ENCODE results near the gene PLEKHA3. TPM values are rescaled to one million over a fixed set of nuclear protein-coding genes. Genes with fewer than 3 reads are reported as not detected.

Gene PLEKHA3
- total and polyA plus RNA-seq, 9 of the 15 experiments (the other 6 are each of a cell fraction or from before 2014, with no cell fraction given): 2.3 to 23.4 (median 10.5) TPM

DNA sequence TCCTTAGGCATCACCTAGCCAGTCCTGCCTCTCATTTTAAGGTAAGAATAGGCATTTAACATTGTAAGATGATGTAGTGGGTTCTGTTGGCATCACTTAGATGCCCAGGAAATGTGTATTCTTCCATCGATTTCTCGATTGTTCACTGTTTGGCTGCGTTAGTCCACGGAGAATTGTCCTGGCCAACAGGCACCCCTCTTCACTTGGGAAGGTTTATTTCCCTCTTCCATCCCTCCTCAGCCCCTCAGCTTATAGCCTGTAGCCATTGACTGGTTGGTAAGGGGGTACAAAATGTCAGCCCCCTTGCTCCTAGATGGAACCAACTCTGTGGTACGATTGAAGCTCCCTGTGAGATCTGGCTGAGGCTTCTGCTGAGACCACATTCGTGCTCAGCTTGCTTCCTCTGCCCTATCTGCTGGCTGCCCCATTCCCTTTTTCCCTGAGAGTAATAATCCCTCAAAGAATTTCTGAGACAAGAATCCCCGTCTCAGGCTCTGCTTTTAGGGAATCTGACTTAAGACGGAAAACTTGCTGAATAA, 43.4 kb downstream of the PLEKHA3 start (continued):
- no peak for TF ChIP-seq PHTF2 (CRISPR knock-in tag; IDR thresholded peaks at IDR 0.05)
- TF ChIP-seq, protein P1, sequence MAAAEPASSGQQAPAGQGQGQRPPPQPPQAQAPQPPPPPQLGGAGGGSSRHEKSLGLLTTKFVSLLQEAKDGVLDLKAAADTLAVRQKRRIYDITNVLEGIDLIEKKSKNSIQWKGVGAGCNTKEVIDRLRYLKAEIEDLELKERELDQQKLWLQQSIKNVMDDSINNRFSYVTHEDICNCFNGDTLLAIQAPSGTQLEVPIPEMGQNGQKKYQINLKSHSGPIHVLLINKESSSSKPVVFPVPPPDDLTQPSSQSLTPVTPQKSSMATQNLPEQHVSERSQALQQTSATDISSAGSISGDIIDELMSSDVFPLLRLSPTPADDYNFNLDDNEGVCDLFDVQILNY (CRISPR knock-in tag; IDR thresholded peaks at IDR 0.05): 0 out of 2 replicates have a peak, but pooled peaks have one; percentile 60
- TF ChIP-seq, protein P2, sequence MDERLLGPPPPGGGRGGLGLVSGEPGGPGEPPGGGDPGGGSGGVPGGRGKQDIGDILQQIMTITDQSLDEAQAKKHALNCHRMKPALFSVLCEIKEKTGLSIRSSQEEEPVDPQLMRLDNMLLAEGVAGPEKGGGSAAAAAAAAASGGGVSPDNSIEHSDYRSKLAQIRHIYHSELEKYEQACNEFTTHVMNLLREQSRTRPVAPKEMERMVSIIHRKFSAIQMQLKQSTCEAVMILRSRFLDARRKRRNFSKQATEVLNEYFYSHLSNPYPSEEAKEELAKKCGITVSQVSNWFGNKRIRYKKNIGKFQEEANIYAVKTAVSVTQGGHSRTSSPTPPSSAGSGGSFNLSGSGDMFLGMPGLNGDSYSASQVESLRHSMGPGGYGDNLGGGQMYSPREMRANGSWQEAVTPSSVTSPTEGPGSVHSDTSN (CRISPR knock-in tag; IDR thresholded peaks at IDR 0.05; ENCODE audit: low read depth): no peak
- TF ChIP-seq, protein P2 (tag; conservative IDR thresholded peaks at IDR 0.05; ENCODE audit: low read depth): no peak
- TF ChIP-seq, protein P3, sequence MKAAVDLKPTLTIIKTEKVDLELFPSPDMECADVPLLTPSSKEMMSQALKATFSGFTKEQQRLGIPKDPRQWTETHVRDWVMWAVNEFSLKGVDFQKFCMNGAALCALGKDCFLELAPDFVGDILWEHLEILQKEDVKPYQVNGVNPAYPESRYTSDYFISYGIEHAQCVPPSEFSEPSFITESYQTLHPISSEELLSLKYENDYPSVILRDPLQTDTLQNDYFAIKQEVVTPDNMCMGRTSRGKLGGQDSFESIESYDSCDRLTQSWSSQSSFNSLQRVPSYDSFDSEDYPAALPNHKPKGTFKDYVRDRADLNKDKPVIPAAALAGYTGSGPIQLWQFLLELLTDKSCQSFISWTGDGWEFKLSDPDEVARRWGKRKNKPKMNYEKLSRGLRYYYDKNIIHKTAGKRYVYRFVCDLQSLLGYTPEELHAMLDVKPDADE (conservative IDR thresholded peaks at IDR 0.05; ENCODE audit: control insufficient read depth, low read depth, low read length): no peak
- TF ChIP-seq YY1 (IDR thresholded peaks at IDR 0.05; ENCODE audit: borderline replicate concordance in 1 of 3, control insufficient read depth in 1 of 3, extremely low read depth in 1 of 3, insufficient read depth in 3 of 3, insufficient read length in 1 of 3, insufficient replicate concordance in 2 of 3, low read depth in 1 of 3, low read length in 2 of 3): peak in 1 of 3 experiments; percentile 15
- TF ChIP-seq NR4A1 (CRISPR knock-in tag; IDR thresholded peaks at IDR 0.05): no peak
- 0 out of 2 replicates have a peak, but pooled peaks have one; percentile 21 for TF ChIP-seq NR4A1 (tag; IDR thresholded peaks at IDR 0.05)
- TF ChIP-seq, protein P4, sequence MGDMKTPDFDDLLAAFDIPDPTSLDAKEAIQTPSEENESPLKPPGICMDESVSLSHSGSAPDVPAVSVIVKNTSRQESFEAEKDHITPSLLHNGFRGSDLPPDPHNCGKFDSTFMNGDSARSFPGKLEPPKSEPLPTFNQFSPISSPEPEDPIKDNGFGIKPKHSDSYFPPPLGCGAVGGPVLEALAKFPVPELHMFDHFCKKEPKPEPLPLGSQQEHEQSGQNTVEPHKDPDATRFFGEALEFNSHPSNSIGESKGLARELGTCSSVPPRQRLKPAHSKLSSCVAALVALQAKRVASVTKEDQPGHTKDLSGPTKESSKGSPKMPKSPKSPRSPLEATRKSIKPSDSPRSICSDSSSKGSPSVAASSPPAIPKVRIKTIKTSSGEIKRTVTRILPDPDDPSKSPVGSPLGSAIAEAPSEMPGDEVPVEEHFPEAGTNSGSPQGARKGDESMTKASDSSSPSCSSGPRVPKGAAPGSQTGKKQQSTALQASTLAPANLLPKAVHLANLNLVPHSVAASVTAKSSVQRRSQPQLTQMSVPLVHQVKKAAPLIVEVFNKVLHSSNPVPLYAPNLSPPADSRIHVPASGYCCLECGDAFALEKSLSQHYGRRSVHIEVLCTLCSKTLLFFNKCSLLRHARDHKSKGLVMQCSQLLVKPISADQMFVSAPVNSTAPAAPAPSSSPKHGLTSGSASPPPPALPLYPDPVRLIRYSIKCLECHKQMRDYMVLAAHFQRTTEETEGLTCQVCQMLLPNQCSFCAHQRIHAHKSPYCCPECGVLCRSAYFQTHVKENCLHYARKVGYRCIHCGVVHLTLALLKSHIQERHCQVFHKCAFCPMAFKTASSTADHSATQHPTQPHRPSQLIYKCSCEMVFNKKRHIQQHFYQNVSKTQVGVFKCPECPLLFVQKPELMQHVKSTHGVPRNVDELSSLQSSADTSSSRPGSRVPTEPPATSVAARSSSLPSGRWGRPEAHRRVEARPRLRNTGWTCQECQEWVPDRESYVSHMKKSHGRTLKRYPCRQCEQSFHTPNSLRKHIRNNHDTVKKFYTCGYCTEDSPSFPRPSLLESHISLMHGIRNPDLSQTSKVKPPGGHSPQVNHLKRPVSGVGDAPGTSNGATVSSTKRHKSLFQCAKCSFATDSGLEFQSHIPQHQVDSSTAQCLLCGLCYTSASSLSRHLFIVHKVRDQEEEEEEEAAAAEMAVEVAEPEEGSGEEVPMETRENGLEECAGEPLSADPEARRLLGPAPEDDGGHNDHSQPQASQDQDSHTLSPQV (IDR thresholded peaks at IDR 0.05): no peak
- TF ChIP-seq, protein P5, sequence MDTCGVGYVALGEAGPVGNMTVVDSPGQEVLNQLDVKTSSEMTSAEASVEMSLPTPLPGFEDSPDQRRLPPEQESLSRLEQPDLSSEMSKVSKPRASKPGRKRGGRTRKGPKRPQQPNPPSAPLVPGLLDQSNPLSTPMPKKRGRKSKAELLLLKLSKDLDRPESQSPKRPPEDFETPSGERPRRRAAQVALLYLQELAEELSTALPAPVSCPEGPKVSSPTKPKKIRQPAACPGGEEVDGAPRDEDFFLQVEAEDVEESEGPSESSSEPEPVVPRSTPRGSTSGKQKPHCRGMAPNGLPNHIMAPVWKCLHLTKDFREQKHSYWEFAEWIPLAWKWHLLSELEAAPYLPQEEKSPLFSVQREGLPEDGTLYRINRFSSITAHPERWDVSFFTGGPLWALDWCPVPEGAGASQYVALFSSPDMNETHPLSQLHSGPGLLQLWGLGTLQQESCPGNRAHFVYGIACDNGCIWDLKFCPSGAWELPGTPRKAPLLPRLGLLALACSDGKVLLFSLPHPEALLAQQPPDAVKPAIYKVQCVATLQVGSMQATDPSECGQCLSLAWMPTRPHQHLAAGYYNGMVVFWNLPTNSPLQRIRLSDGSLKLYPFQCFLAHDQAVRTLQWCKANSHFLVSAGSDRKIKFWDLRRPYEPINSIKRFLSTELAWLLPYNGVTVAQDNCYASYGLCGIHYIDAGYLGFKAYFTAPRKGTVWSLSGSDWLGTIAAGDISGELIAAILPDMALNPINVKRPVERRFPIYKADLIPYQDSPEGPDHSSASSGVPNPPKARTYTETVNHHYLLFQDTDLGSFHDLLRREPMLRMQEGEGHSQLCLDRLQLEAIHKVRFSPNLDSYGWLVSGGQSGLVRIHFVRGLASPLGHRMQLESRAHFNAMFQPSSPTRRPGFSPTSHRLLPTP (IDR thresholded peaks at IDR 0.05; ENCODE audit: borderline replicate concordance, extremely low read depth, insufficient read length): no peak
